NCI-H1417 (cell line): ENCODE measurements around the gene KIAA1671.

Experiments used
- DNase-seq, 3 experiments: peaks; one replicate each; lab custom pipeline; 2025; lab: John Stamatoyannopoulos, UW

KIAA1671 gene

DNA sequence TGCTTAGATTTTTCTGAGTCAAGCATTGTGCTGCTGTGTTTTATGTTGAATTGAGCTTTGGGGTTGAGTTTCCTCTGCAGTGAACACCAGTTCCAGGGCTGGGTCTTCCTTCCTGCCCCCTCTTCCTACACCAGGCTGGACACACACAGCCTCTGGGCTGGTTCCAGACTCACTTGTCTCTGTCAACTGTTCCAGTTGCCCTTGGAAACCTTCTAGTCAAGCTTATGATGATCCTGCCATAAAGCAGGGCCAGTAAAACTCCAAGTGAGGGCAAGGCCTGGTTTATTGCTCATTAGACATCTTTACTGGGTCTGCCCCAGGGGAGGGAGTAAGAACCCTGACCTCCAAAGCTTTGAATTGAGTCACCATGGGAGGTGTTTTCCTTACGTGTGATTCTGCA is 61.1 kb downstream of the KIAA1671 start:
- DNase-seq: peak in 1 of 3 experiments; percentile 3

DNA sequence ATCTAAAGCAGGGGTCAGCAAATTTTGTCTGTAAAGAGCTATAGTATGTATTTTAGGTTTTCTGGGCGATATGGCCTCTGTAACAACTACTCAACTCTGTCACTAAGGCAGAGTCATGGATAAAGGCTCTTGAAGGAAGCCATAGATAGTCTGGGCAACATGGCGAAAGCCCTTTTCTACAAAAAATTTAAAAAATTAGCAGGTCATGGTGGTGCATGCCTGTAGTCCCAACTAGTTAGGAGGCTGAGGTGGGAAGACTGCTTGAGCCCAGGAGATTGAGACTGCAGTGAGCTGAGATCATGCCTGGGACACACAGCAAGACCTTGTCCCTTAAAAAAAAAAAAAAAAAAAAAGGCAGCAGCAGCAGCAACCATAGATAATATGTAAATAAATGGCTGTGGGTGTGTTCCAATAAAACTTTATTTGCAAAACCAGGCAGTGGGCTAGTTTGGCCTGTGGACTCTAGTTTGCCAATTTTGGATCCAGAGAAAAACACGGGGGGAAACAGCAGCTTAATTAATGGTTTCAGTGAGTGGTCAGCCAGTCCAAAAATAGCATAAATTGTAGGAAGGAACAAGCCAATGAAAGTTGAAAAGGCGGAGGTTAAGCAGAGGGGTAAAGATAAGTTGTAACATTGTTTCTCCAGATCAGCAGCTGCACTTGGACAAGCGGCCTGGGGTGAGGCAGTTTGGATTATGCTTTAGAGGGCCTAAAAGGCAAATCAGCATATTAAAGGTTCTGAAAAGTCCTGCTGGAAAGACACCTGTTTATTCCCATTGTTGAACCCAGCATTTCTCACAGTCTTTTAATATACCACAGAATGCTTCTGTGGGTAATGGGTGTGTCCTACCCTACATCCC is 62.6 kb downstream of the KIAA1671 start:
- no peak for DNase-seq

DNA sequence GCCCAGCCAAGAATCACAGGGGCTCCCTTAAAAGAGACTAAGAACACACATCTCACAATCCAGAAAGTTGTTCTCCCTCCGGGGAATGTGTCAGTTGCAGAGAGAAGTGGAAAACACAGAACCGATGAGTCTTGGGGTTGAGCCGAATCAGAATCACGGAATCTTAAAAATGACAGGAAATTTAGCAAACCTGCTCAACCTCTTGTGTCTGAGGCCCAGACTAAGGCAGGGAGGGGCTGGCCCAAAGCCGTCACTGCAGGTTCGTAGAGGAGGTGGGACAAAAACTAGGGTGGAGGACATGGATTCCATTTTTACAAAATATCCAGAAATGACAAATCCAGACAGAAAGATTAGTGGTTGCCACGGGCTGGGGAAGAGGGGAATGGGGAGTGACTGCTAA is 63.8 kb downstream of the KIAA1671 start:
- DNase-seq: no peak

DNA sequence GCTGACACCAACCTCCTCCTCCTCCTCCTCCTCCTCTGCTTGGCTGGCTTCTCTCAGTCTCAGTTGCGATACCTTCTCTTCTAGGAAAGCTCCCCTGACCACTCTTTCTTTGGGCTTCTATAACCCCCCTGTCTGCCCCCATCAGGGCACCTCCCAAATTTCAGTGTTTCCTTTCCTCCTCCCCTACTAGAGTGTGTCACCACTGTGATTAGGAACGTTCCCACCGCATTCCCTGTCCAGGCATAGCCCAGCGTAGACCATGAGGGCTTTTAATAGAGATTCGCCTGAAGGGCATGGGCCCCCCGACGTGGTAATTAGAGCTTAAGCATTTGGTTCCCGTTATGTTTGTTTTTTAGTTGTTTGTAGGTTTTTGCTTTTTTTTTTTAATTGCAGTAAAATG is 65.5 kb downstream of the KIAA1671 start:
- no peak for DNase-seq

DNA sequence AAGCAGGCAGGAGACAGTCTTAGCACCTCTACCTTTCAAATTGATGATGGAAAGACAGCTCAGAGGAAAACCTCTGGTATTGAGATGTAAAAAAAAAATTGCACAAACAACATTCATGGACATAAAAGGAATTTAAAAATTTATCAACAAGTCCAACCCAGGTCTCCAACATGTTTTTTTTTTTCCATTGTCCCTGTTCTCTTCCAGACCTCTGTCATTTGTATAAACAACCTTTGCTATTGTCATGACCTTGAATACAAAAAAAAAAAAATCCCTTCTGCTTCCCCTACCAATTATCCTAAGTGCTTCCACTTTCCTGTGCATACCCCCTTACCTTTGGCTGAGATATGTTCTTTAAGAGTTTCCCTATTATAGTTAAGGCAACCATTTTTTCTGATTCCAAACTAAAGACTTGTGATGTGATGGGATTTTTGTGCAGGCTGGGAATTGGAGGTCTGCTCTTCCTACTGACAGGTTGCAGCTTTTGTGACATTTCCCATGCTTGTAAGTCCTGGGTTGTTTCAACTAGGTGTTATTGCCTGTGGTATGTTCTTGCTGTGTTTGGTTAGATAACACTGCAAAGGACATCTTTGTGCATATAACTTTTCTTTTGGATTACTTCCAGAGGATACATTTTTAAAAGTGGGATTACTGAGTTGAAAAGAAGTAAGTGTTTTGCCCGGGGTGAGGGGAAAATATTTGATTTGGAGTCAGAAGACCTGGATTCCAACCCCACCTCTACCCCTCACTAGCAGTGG is 67.1 kb downstream of the KIAA1671 start:
- no peak for DNase-seq

DNA sequence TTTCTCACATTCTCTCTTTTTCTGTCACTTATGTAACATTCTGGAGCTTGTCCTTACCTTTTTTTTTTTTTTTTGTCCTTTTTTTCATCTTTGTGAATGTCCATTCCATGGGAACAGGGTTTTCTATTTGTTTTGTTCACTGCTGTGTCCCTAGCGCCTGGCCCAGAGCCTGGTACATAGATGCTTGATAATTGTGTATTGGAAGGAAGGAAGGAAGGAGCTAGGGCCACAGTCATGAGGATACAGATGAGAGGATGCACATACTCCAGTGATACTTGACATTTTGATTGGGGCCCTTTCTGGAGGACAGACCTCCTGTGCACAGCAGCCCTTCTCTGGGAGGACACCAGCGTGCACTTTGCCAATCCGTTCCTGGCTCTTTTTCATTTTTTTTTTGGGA is 68.9 kb downstream of the KIAA1671 start:
- DNase-seq: no peak

DNA sequence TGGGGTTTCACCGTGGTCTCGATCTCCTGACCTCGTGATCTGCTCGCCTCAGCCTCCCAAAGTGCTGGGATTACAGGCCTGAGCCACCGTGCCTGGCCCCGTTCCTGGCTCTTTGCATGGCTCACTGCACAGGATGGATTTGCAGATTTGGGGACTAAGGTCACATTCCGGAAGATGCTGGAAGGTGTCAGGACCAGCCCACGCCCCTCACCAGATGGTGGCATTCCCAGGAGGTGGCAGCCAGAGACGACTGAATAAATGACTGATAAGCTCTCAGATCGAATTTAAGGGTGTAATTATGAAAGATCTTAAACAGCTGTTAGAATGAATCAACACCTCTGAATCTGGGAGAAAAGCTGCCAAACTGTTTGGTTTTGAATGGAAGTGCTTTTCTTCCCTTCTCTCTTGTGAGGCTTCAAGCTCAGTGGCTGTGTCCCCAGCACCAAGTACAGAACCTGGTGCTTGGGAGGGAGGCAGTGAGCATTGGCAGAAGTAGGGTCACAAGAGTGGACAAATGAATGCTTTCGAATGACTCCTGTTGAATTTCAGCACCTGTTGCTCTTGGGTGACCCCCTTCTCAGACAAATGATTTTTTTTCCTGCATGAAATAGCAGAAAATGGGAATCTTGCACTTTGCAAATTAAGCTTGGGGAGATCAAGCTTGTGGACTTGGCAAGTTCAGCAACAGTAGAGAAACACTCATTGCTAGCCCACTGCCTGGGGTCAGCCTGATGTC is 69.6 kb downstream of the KIAA1671 start:
- DNase-seq: no peak

DNA sequence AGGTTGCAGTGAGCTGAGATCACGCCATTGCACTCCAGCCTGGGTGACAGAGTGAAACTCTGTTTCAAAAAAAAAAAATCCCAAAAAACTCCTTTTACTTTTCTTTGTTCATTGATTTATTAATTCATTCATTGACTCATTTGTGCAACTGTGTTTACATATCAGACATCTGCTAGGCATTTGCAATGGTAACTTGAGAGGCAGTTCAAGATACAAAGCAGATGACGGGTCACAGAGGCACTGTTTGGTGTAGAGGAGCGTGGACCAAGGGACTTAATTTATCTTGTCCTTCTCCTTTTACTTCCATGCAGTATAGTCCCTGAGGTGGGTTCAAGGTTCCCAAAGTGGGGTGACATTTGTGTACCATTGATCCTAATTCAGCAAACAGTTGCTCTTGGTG is 71.4 kb downstream of the KIAA1671 start:
- DNase-seq: no peak

DNA sequence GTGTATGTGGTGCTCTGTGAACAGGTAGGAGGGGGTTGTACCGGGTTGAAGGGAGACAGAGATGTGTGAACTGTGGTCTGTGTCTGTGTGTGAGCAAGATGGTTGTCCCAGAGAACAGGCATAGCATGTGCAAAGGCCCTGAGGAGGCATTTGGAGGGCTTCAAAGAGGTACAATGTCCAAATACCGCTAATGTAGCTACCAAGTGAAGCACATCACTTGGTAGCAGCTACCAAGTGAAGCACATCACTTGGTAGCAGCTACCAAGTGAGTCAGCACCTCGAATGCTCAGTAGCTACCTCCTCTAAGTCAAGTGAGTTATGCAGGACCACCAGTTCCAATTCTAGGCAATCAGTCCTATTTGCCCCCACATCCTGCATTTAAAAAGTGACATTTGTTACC is 72.4 kb downstream of the KIAA1671 start:
- DNase-seq: no peak

DNA sequence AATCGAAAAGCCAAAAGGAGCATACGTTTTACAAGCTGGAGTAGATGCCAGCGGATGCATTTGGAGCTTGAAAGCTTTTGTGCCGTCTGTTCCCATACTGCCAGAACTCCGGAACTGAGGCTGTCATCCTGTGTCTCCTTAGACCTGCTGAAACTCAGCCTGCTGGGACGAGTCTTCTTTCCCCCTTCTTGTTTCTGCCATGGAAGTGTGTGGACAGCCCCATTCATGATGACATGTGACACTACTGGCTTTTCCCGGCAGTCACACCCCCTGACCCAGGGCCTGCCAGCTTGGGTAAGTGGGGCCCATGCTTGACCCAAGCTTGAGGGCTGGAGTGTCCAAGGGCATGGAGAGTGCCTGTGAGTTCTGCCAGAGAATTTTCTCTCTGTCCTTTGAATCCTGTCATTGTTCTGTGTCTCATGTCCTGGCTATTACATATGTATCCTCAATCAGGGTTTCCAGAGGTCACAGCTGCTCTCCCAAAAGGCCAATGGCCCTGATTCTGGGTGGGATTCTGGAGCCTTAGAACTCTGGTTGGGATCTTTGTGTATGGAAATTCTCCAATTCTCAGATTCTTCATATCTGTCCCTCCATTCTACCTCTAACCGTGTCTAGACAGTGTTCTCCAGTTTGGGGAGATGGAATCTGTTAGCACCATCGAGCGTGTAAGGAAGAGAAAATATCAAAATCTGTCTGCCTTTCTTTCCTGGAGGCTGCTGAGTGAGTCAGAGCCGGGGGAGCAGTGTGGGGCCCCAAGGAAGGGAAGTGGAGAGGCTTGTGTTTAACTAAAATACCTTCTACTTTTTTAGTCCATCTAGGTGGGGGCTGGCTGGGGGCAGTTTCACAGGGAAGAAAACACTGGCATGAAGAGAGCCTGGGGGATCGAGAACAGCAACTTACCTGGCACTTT is 73.2 kb downstream of the KIAA1671 start:
- no peak for DNase-seq

DNA sequence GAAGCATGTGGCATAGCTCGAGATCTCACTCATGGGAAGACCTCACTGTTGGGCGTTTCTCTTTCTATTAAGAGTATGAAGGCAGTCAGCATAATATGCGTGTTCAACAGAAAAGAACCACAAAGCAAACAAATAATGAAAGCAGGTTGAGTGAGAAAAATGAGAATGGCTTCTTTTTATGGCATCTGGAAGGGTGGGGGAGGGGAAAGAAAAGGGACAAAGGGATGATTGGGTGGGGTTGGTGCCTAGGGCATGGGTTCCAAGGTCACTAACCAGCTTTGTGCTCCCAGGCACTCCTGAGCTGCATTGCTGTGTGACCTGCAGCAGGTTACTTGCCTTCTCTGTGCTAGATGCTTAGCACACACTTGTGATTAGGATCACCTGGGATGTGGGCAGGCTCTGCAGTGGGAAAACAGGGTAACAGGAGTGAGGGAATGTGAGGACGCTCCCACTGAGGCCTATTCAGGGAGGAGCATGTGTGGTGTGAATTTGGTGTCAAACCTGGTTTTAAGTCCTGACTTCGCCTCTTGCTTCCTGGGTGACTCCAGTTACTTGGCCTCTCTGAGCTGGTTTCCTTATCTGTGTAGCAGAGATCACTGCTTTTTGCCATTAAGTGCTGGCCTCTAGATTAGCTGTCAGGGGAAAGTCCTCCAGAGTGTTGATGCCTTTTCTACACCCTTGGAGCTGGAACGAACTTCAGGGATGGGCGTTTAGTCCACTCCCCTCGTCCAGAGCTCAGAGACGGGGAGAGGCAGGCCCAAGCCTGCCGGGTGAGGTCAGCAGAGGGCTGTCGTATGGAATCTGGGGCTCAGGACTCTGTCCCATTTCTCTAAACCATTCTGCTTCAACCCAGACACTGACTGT is 74.8 kb downstream of the KIAA1671 start:
- DNase-seq: no peak

DNA sequence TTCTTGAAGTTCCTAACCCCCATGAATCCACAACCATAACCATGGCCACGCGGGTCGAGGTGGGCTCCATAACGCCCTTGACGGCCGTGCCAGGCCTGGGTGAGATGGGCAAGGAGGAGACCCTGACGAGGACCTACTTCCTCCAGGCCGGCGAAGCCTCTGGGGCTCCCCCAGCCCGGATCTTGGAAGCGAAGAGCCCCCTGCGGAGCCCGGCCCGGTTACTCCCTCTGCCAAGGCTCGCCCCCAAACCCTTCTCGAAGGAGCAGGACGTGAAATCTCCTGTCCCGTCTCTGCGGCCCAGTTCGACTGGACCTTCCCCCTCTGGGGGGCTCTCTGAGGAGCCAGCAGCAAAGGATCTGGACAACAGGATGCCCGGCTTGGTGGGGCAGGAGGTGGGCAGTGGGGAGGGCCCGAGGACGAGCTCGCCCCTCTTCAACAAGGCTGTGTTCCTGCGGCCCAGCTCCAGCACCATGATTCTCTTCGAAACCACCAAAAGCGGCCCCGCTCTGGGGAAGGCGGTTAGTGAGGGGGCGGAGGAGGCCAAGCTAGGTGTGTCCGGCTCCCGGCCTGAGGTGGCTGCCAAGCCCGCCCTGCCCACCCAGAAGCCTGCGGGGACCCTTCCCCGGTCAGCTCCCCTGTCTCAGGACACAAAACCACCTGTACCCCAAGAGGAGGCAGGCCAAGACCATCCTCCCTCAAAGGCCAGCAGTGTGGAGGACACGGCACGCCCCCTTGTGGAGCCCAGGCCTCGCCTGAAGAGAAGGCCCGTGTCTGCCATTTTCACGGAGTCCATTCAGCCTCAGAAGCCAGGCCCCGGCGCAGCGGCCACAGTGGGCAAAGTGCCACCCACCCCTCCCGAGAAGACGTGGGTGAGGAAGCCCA is 75.7 kb downstream of the KIAA1671 start:
- DNase-seq: no peak

DNA sequence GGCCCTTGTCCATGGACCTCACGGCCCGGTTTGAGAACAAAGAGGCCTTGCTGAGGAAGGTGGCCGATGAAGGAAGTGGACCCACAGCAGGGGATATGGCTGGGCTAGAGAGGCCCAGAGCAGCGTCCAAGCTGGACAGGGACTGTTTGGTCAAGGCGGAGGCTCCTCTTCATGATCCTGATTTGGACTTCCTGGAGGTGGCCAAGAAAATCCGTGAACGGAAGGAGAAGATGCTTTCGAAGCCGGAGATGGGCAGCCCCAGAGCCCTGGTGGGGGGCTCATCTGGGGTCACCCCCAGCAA is 76.3 kb downstream of the KIAA1671 start:
- DNase-seq: no peak

DNA sequence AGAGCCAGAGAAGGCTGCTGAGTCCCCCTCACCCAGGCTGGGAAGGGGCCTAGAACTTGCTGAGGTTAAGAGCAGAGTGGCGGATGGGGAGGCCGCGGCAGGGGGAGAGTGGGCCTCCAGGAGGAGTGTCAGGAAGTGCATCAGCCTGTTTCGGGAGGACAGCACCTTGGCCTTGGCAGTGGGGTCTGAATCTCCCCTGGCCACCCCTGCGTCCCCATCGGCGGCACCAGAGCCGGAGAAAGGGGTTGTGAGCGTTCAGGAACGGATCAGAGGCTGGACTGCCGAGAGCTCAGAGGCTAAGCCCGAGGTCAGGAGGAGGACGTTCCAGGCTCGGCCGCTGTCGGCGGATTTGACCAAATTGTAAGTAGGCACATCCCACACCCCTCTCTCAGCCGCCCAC is 76.7 kb downstream of the KIAA1671 start:
- no peak for DNase-seq

DNA sequence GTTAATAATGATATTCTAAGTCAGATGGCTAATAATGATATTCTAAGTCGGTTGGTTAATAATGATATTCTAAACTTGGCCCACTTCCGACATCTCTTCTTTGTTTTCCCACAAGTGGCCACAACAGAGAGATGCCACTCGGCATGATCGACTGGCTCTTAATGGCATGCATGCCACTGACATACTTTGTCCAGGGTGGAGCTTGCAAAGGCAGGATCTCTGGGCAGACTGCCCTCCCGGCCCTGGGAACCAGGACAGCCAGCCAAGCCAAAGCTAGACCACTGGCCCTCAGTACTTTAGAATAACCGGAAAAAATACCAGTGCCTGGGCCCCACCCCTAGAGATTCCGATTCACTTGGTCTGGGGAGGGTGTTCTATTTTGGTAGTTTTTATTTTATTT is 78.1 kb downstream of the KIAA1671 start:
- DNase-seq: no peak

DNA sequence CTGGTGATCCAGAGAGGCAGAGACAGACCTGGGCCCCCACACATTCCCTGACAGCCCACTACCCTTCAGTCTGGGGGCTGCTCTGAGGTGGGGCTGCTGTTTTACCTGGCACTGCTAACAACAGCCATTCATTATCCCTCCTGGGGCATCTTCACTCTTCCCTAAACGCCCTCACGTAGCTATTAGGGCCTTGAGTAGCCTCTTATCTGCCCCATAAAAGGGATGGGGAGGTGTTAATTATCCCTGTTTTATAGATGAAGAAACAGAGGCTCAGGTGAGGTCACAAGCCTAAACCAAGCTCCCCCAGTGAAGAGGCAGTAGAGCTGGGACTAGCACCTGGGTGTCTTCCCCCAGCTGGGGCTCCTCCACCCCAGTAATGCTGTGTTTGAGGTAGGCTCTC is 79.5 kb downstream of the KIAA1671 start:
- peak in 1 of 3 experiments; percentile 15 for DNase-seq

DNA sequence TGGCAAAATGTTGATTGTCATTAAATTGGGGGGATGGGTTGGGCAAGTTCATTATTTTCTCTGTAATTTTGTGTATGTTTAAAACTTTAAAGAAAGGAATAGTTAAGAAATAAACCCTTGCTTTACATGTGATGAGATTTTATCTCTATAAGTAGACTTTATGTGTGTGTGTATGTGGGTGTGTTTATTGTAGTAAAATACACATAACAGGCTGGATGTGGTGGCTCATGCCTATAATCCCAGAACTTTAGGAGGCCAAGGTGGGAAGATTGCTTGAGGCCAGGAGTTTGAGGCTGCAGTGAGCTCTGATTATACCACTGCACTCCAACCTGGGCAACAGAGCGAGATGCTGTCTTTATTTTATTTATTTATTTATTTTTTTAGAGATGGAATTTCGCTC is 83.2 kb downstream of the KIAA1671 start:
- no peak for DNase-seq

DNA sequence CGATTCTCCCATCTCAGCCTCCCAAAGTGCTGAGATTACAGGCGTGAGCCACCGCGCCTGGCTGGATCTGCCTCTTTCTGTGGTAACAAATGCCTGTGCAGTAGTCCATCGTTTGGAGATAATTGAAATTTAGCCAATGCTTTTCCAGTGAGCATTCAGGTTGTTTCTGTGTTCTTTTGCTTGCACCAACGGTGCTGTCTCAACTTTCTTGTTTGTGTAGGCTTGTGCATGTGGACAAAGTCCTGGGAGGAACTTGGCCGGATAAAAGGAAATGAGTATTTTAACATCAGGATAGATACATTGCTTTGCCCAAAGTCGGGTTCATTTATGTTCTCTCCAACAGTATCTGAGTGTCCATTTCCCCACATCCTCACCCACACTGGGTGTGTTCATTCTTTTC is 85.7 kb downstream of the KIAA1671 start:
- no peak for DNase-seq

DNA sequence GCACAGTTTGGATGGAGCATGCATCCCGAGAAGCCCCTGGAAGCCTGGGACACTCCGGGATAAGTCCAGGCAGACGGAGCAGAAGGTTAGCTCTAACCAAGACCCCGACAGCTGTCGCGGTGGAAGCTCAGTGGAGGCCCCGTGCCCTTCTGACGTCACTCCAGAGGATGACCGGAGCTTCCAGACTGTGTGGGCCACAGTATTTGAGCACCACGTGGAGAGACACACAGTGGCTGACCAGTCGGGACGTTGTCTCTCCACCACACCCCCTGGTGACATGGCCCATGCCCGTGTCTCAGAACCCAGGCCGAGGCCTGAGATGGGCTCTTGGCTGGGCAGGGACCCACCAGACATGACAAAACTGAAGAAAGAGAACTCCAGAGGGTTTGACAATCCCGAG is 86.3 kb downstream of the KIAA1671 start:
- DNase-seq: no peak

DNA sequence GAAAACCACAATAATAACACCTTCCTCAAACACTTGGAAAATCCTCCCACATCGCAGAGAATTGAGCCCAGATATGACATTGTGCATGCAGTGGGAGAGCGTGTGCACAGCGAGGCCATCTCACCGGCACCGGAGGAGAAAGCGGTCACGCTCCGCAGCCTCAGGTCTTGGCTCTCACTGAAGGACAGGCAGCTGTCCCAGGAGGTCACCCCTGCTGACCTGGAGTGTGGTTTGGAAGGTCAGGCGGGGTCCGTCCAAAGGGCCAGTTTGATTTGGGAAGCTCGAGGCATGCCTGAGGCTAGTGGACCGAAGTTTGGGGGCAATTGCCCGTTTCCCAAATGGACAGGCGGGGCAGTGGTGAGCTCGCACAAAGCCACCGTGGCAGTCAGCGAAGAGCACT is 86.7 kb downstream of the KIAA1671 start:
- DNase-seq: no peak
